ENCODE data around the gene FAM204A.

DNA sequence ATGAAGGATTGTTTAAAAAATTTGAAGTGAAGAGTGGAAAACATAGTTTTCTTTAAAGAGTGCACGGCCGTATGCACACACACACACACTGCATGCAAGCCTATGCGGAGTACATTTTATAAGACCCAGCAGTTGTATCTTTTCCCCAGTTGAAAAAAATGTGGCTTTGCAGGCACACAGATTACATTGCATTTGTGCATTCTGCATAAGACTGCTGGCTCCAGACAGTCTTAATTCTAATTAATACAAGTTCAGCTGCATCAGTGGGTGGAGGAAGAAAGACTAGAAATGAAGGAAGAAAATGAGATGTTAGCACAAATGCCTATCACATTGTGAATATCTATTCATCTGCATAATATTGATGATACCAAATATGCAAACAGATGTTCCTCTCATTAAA, 79.6 kb downstream of the FAM204A start:
- TF ChIP-seq, protein P1, sequence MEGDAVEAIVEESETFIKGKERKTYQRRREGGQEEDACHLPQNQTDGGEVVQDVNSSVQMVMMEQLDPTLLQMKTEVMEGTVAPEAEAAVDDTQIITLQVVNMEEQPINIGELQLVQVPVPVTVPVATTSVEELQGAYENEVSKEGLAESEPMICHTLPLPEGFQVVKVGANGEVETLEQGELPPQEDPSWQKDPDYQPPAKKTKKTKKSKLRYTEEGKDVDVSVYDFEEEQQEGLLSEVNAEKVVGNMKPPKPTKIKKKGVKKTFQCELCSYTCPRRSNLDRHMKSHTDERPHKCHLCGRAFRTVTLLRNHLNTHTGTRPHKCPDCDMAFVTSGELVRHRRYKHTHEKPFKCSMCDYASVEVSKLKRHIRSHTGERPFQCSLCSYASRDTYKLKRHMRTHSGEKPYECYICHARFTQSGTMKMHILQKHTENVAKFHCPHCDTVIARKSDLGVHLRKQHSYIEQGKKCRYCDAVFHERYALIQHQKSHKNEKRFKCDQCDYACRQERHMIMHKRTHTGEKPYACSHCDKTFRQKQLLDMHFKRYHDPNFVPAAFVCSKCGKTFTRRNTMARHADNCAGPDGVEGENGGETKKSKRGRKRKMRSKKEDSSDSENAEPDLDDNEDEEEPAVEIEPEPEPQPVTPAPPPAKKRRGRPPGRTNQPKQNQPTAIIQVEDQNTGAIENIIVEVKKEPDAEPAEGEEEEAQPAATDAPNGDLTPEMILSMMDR (IDR thresholded peaks at IDR 0.05; ENCODE audit: borderline replicate concordance, extremely low read depth, low read length, poor library complexity, severe bottlenecking), result no peak
- no peak for TF ChIP-seq EZH2 (IDR thresholded peaks at IDR 0.05; ENCODE audit: borderline replicate concordance, low read depth, low read length, severe bottlenecking)
